Right renal pelvis (tissue), 4 donors: ENCODE data around the gene PPP1R16B. TPM values are rescaled to one million over a fixed set of nuclear protein-coding genes. Genes with fewer than 3 reads are reported as not detected.
"Not testable (repeated sequence)": the region's sequence is repeated elsewhere in the genome, so short reads cannot be mapped to it uniquely, and the experiment has no call there.

Experiments used
- DNase-seq, 4 donors: peaks; one replicate each; pipeline ENCODE4 v3.0.0-alpha.2; 2013; ENCODE audit warnings: low read depth in 4 of 4, low spot score in 3 of 4, missing footprints in 1 of 4
- polyA plus RNA-seq, 4 donors: library from polyadenylated mRNA; unstranded; fragments of 120-200 nt; gene quantifications; one replicate each; pipeline ENCODE4 v1.2.1, GENCODE V29; 2013; ENCODE audit not compliant: insufficient read length in 4 of 4

PPP1R16B gene
- polyA plus RNA-seq, 4 donors, result 6.9 to 9.0 (median 8.3) TPM

DNA sequence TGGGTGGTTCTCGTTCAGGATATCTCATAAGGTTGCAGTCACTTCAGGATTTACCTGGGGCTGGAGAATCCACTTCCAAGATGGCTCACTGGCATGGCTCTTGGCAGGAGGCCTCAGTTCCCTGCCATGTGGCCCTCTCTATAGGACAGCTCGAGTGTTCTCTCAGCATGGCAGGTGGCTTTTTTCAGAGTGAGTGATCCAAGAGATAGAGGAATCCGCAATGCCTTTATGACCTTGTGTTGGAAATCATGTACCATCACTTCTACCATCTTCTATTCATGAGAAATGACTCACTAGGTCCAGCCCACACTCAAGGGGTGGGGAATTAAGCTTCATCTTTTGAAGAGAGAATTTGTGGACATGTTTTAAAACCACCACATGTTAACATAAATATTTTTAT, 37.8 kb downstream of the PPP1R16B start:
- no peak for DNase-seq

DNA sequence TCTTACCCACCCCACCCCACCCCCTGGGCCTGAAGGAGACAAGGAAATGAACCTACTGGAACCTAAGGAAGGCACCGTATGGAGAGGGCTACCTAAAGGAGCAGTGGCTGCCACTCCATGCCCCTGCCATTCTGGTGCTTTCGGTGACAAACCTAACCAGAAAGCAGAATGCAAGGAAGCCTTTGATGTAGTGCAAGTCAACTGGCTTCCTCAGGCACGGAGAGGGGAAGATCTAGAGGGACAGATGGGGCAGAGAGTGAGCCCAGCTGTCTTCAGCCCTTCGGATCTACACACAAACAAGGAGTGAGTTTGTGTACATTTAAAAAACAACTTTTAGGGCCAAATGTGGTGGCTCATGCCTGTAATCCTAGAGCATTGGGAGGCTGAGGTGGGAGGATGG, 39.5 kb downstream of the PPP1R16B start:
- DNase-seq, result no peak

DNA sequence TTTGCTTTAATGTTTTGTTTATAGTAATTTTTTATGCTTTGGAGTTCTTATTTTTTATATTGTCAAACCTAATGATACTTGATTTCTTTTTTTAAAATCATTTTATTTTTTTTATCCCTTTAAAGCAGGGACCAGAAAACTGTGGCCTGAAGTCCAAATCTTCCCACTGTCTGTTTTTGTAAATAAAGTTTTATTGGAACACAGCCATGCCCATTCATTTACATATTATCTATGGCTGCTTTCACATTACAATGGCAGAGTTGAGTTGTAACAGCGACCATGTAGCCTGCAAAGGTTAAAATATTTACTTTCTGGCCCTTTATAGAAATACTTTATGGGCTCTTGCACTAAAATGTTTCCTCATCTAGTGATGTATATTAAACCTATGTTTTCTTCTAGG, 42.3 kb downstream of the PPP1R16B start:
- no peak for DNase-seq

DNA sequence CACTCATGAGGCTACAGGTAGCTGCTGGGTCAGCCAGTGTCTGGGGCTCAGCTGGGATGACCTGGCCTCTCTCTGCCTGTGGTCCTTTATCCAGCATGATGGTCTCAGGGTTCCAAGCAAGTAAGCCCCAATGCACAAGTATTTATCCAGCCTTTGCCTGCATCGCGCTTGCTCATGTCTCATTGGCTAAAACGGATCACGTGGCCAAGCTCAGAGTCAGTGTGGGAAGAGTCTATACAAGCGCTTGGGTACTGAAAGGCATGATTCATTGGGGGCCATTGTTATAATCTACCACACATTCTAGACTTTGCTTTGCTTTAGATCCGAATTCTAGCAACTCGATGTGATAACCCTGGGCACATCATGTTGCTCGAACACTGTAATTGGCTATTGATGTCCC, 48.3 kb downstream of the PPP1R16B start:
- no peak for DNase-seq

DNA sequence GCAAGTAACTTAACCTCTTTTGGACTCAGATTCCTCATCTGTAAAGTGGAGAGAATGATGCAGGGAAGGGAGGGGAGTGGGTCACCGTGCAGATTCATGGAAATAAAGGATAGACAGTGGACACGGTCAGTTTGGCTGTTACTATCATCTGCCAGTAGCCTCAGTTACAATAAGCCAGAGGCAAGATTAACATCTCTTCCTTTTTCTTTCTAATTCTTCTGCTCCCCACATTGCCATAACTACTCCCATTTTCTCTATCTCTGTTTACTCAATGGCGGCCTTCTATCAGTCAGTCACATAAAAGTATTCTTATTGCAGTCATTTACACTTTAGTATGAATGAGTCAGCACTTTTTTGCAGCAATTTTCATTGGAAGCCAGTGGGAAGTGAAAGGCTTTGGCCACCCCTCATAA, 49.2 kb downstream of the PPP1R16B start:
- DNase-seq, result no peak

DNA sequence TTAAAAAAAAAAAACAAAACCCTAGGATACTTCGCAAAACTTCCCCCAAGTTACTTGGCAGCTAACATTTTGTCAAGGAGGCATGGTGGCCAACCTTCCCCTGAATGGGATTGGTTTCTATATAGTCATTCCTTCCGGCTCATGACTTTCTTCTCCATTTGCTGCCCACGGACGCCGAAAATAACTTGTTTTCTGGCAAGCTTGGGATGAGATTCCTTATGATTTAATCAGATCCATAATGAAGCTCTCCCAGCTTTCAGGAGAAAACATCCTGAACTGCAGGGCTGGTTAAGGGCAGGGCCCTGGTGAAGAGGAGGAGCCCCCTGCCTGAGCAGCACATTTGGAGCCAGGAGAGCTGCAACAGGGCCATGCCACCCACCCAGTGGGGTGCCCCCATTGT, 49.9 kb downstream of the PPP1R16B start:
- no peak for DNase-seq

DNA sequence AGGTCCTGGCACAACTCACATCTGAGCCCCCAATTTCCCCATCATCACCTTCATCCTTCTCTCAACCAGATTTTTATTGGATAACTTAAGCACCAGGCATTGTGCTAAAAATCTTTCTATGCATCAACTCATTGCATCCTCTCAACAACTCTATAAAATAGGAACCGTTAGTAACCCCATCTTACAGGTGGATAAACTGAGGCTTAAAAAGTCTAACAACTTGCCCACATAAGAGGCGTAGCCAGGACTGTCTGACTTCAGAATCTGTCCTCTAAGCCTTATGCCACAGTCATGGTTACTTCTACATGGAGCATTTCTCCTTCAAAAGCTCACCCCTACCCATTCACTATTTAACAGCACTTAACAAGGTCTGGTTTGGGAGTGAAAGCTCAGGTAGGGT, 51.1 kb downstream of the PPP1R16B start:
- DNase-seq, result no peak

DNA sequence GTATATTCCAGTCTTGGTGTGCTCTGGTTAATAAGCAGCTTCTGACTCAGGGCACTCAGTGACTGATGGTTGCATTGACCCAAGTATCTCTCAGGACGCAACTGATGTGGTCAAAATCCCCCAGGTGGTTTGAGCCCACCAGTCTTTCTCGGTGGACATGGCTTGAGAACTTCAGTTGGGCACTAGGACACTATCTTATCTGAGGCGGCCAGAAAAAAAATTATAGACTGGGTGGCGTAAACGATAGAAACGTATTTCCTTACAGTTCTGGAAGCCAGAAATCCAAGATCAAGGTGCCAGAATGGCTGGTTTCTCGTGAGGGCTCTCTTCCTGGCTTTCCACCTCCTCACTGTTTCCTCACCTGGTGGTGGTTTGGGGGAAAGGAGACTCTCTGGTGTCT, 52.2 kb downstream of the PPP1R16B start:
- DNase-seq, result no peak

DNA sequence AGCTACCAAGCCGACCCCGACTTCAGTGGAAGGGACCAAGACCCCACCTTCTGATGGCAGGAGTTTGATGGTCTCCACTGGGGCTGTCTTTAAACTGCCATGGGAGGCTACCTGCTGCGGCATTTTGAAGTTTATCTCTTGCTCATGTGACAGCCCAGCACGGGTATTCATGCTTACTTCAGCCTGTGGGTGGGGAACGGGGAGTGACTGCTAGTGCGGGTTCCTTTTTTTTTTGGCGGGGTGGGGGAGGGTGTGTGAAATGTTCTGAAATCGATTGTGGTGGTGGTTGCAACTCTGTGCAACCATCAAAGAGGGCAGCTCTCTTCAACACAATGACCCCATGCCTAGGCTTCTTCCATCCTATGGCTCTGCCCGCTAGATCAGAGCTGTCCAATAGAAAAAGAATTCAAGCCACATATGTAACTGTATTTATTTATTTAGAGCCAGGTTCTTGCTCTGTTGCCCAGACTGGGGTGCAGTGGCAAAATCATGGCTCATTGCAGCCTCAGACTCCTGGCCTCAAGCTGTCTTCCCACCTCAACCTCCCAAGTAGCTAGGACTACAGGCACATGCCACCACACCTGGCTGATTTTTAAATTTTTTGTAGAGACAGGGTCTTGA, 53.7 kb downstream of the PPP1R16B start:
- DNase-seq, result no peak

DNA sequence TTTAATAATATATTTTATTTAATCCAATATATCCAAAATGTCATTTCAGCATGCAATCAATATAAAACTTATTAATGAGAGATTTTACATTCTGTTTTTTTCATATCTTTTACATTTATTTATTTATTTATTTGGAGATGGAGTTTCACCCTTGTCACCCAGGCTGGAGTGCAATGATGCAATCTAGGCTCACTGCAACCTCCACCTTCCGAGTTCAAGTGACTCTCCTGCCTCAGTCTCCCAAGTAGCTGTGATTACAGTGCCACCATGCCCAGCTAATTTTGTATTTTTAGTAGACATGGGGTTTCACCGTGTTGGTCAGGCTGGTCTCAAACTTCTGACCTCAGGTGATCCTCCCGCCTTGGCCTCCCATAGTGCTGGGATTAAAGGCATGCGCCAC, 54.4 kb downstream of the PPP1R16B start:
- not testable (repeated sequence) for DNase-seq

DNA sequence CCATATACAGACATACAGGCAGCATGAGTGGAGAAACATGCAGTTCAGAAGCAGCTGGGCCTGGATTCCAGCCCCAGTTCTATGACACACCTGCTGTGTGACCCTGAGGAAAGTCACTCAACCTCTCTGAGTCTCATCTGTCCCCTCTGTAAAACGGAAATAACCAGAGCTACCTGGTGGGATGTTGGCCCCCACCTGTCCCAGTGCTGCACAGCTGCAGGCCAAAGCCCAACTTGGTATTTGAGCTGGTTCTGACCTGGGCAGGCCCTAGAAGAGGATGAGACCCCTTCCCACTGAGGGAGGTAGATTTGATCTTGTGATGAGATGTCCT, 55.5 kb downstream of the PPP1R16B start:
- DNase-seq, result no peak

DNA sequence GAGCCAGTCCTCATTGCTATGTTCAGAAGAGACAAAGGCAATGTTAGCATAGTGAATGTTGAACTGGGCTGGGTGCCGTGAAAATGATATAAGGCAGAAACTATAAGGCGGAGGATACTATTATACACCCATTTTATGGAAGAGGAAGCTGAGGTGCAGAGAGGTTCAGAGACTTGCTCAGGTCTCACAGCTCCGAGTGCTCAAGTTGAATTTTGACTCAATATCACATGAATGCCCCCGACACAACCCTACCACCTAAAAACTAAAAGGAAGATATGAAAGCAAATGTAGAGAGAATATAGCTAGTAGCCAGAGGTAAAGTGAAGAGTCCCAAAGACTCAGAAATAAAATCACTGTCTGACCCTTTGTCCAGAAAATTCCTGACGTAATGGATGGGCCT, 56.7 kb downstream of the PPP1R16B start:
- no peak for DNase-seq

DNA sequence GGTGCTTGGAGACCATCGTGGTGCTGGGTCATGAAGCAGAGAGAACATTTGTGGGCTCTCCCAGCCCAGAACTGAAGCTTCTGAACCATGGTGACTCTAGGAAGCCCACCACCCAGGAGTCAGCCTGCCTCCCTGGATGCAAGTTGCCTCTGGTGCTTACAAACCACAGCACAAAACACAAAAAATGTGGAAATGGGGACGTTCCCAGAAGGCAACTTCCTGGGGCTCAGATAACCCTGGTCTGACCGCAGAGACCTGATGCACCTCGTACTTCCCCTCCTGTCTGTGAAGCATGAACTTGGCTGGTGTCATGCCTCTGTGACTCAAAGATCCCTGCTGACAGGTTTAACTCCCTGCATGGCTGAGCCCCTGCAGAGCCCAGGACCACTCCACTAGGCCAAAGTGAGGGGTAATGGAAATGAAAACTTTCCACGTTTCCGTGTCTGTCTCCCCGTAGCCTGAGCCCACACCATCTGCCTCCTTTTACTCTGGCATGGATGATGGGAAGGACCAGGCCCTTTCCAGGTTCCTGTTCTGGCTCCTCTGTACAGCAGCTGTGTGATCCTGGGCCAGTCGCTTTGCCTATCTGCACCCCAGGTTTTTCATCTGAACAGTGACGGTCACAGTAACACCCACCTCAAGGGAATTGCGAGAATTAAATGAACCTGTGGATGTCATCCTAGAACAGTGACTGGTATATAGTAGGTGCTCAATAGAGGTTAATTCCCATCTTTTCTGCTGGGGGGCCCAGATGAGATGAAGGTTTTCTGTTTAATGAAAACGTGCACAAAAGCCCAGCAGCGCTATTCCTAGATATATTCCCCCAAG, 57.7 kb downstream of the PPP1R16B start:
- no peak for DNase-seq

DNA sequence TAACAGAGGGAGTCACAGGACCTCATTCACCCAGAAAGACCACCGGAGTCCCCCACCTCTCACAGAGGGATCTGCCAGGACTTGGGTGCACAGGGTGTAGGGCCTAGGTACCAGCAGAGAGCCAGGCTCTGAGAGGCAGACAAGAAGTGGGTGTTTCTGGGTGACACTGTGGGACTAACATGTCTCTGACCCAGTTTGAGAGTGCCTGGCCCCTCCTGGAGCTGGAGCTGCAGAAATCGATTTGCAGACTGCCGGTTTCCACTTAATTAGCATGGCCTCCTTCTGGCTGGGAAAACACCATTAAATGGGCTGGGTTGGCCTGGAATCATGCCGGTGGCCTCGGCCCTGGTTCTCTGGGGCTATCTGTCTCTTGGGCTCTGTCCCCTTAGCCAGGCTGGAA, 59.2 kb downstream of the PPP1R16B start:
- no peak for DNase-seq

DNA sequence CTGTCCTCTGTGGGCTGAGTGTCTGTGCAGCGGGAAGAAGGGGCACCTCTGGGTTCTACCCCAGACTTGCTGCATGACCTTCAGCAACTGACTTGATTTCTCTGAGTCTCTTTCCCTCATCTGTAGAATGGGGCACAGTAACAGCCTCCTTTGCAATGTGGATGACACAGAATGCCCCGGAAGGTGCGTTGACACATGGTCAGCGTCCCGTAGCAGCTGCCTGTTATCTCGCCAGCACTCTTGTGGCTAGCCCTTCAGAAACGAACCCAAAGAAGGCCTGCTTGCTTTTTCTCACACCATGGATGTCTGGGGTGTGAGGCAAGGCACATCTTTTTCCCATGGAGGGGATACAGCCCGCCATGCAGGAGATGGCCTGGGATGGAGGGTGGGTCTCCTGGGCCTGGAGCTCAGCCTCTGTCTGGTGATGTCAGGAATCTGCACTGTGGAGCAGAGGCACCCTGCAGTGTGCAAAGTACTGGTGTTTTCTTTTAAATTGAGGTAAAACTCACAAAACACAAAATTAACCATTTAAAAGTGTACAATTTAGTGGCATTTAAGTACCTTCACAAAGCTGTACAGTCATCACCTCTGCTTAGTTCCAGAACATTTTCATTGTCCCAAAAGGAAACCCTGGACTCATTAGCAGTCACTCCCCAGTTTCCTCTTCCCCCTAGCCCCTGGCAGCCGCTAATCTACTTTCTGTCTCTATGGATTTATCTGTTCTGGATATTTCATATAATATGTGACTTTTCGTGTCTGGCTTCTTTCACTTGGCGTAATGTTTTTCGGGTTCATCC, 61.0 kb downstream of the PPP1R16B start:
- DNase-seq, result no peak

DNA sequence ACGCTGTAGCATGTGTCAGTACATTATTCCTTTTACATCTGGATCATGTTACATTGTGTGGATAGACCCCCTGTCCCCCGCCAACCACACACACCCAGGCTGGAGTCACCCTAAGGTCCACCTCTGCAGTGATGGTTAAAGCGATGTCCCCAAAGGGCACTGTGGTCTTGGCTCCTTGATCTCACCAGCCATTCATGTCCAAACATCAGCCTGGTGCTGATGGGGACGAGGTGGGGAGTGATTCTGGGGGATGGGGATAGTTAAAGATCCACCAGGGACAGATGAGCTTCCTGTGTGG, 61.5 kb downstream of the PPP1R16B start:
- no peak for DNase-seq

DNA sequence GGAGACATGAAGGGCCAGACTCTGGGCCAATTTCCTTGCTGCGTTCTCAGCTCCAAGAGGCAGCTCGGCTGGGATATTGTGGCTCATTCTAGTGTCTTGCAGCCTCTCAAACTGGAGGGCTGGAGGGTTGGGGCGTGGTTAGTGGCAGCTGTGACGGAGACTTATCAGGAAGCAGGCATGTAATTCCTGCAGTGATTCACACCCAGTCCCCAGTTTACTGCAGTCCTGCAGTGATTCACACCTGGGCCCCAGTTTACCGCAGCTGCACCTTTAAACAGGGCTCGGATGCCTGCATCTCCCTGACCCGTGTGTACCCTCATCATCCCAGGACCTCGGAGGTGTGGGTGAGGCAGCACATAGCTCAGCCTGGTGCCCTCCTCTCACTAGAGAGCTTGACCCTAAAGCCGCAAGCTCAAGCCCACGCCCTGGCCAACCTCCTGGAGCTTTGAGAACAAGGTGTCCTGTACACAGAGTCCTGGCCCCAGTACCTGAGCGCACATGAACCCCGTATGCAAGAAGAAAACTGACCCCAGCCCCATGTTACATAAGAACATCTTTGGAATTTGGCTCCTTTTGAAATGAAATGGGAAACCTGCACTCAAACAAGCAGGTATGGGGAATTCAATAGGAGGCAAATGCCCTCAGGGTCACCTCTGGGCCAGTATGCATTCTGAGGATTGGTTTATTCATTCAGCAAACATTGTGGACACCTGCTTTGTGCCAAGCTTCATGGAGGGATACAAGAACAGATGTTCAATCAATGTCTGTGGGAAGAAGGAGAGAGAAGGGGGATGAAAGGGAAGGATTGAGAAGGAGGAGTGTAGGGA, 65.4 kb downstream of the PPP1R16B start:
- DNase-seq, result no peak

DNA sequence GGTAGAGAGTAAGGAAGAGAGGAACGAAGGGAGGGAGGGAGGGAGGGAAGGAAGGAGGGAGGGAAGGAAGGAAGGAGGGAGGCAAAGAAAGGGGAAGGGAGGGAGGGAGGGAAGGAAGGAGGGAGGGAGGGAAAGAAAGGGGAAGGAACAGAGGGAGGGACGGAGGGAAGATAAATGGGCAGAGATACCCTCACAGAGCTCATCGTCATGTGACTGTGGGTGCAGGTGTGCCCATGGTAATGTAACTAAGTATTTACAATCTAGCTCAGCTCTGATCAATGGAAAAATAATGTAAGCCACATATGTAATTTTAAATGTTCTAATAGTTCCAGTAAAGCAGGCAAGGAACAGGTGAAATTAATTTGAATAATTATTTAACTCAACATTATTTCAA, 66.1 kb downstream of the PPP1R16B start:
- no peak for DNase-seq

DNA sequence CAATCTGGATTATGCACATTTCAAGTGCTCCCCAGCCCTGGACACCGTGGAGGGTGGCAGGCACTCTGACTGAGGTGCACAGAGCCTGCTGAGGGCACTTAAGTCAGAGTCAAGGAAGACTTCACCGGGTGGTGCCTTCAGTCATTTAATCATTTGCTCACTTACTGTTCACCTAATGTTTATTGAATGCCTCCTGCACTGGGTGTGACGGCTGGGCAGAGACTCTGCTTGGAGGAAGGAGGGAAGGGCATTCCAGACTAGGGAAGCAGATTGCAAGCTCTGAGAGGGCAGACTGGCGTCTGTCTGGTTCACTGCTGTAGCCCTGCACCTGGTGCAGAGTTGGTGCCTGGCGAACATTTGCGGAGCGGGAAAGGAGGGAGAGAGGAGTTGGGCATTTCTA, 66.5 kb downstream of the PPP1R16B start:
- no peak for DNase-seq

DNA sequence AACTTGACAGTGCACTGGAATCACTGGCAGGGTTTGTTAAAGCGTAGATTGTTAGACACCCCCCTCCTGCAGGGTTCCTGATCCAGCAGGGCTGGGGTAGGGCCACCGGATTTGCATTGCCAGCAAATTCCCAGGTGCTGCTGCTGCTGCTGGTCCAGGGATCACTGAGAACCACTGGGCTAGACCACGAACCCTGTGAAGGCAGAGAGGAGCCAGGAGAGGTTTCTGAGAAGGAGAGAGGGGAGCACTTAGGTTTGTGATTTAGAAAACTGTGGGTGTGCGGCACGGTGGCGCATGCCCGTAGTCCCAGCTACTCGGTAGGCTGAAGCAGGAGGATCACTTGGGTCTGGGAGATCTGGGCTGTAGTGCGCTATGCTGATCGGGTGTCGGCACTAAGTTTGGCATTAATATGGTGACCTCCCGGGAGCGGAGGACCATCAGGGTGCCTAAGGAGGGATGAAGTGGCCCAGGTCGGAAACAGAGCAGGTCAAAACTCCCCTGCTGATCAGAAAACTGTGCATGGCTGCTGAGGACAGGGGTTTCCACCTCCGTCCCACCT, 67.1 kb downstream of the PPP1R16B start:
- DNase-seq, result no peak

DNA sequence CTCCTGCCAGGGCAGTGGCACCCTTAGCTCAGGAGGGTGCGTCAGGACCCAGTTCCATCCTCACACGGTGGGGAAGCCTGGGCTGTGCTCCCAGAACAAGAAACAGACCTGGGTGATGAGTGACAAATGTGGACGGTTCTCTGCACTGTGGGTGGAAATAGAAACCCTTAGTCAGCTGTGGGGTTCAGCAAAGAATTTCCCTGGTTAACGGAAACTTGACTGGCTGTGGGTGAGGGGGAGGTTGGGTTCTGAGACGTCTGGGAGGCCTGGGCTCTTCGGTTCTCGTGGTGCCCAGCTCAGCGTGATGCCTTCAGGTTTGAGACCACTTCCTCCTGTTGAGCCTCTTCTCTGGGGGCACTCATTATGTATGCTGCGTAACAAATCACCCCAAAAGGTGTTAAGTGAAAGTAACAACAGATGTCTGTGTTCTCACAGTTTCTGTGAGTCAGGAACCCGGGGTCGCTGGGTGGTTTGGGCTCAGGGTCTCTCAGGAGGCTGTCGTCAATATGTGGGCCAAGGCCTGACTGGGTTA, 67.6 kb downstream of the PPP1R16B start:
- no peak for DNase-seq
